HPDE6-E6E7 (cell line): ENCODE results near the gene C1QL1.

Experiments used
- DNase-seq: peaks from one replicate; pipeline ENCODE4 v3.0.0; 2011; ENCODE audit warnings: missing footprints; ENCODE audit errors: extremely low spot score

C1QL1 gene

DNA sequence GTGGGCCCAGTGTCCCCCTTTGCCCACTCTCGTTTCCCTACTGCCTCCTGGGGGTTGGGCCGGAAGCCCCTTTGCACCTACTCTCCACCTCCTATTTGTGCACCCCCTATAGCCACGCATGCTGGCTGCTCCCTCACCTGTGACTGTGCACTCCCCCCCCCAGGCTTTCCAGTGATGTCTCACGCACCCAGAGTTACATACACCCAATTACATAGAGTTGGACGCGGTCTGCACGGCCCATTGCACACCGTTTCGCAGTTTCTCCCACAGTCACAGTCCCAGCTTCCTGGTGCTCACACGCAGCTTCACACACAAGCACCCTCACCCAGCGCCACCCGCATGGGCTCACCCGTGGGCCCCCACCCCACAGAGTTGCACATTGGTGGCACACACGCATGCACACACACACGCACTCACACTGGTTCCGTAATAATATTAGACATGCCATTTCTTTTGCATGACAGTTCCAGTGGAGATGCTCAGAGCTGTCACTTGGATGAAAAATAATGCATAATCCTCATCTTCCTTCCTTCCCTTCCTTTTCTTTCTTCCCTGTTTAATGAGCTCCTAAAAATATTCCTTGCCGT is 21.5 kb upstream of the C1QL1 start:
- DNase-seq = no peak

DNA sequence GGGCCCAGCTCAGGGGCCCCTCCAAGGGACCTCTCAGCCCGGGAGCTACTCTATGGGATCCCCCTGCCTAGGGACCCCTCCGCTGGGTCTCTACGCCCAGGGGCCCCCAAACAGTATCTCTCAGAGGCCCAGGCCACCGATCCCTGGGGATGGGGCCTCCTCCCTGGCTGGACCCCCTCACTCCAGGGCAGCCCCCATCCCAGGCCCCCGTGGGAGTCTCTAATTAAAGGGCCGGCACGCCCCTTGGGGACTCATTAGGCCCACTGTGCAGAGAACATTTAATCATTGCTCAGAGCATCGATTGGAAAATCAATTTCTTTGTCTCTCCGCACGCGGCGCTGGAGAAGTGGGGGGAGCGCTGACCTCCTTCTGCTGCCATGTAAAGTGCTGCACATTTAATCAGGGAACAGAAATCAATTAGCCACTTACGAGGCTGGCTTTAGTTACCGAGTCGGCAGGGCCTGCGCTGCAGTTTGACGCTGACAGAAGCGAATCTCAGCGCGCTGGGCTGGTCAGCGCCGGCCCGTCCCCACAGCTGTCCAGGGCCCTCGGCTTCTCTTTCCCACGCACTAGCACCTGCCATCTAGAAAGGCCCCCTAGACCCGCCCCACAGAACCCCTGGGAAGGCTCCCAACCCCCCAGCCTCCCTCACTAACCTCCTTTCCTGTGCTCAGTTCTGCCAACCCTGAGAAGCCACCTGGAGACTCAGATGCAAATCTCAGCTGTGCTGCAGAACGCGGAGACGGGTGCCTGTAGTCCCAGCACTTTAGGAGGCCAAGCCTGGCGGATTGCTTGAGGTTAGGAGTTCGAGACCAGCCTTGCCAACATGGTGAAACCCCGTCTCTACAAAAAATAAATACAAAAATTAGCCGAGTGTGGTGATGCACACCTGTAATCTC is 20.2 kb upstream of the C1QL1 start:
- no peak for DNase-seq

DNA sequence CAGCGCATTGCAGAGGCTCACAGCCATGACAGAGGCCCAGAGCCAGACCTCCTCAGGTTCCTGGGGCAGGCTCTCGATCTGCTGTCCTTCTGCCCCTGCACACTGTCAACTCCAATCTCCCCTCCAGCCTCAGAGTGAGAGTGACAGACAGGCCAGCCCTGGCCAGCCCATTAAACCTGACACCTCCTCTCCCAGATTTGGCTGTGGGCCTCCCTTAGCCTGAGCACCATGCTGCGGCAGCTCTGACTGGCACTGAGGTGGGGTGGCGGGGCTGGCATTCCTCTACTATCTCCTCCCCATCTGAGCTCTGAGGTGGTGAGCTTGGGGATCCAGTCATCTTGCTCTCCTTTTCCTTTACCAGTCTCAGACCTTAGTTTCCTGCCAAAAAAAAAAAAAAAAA is 15.5 kb upstream of the C1QL1 start:
- no peak for DNase-seq

DNA sequence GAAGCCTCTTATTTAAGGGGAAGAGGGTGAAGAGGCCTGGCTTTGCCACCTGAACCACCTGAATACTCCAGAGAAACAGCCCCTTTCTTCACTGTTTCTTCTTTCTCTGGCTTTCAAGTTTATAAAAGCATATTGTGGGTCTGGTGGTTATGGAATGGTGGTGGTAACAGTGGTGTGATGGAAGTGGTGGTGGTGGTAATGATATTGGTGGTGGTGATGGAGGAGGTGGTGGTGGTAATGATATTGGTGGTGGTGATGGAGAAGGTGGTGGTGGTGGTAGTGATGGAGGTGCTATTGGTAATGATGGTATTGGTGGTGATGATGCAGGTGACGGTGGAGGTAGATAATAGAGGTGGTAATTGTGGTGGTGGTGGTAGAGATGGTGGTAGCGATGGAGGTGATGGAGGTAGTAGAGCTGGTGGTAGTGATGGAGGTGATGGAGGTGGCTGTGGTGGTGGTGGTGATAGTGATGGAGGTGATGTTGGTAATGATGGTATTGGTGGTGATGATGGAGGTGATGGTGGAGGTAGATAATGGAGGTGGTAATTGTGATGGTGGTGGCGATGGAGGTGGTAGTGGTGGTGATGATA is 14.1 kb upstream of the C1QL1 start:
- no peak for DNase-seq

DNA sequence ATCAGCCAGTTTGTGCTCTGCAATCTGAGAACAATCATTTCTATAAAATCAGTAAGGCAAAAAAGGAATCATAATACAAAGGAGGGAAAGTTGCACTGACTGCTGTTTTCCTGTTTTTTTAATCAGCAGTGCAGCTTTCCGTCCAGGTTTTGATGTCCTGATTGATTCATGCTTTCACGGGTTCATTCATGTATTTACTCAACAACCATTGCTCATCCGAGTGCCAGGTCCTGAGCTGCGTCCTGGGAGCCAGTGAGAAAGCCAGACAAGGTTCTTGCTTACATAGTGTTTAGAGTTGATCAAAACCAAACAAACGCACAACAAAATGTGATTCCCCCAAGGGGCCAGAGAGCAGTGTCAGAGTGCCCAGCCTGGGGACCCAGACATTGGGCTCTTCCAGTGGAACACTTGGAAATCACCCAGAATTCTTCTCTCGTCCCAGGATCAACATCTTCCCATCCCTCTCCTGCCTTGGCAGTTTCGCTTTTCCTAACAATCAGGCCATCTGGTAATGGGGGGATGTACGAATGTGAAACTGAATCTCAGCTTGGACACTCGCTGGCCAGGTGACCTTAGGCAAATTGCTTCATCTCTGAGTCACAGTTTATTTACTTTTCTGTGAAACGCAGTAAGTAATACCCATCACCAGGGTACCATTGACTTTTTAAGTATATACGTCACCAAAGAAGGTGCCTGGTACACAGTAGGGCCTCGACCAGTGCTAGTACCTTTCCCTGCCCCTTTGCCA is 13.3 kb upstream of the C1QL1 start:
- DNase-seq = peak; percentile 69

DNA sequence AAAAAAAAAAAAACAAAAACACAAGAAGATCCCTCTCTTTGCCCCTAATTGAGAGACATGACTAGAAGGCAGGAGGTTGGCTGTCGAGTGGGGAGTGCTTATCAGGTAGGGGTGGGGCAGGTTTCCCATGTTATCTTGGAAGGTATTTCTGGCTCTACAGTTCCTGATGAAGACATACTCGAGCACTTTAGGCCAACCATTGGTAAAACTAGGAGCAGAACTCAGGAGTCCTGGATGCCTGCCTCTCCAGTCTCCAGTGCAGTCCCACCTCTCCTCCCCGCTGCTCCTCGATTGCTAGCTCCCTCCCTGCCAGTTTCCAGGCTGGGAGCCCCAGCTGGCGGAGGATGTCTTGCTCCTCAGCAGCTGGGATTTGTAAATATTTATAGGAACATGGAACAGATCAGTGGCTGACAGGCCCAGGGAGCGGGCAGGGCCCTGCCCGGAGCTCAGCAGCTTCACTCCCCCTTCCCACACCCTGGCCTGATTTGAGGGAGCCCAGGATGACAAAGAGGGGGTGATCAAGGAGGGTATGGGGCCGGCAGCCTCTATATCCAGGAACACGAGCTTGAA is 11.4 kb upstream of the C1QL1 start:
- DNase-seq = no peak

DNA sequence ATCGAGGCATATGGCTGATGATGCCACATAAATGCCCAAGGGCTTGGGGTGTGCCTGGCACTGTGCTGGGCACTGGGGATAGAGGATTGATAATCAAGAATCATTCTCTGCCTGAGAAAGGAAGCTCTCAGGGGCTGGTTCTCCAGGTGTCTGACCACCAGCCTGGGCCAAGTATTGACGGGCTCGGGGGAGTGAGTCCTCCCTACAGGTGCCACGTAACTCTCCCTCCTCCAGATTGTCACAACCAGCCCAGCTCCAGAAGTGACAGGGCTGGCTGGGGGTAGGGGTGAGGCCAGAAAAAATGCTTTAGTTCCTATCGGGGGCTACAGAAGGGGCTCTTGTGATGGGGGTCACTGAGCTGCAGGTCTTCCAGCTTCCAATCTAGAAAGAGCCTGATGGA is 10.7 kb upstream of the C1QL1 start:
- DNase-seq = no peak

DNA sequence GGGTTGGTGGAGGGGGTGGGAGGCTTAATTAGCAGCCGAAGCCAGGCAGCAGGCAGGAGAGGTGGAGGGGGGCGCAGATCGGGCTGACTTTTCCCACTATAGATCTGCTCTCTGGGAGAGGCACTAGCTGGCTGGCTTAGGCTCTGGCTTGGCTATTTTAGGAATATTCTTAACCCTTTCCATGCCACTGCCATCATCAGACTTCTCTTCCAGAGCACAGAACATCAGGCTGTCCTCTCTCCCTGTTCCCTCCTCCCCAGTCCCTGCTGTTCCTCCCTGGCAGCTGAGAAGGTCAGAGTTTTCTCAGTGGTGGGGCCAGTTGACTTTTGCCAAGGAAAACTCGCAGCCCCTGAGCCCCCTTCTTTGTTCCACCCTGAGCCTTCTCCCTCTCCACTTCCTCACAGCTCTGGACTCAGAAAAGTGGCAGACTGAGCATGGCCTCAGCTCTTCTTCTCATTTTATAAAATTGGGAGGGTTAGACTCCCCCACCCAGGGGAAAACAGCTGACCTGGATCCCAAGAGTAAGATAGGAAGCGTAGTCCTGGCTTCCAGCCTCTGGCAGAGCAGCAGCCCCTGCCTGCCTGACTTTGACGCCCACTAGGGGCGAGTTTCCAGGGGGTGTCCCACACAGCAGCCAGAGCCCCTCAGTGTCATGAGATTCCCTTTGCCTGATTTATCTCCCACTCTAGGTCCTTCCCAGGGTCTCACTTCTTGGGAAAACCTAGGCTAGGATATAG is 9.9 kb upstream of the C1QL1 start:
- DNase-seq = no peak

DNA sequence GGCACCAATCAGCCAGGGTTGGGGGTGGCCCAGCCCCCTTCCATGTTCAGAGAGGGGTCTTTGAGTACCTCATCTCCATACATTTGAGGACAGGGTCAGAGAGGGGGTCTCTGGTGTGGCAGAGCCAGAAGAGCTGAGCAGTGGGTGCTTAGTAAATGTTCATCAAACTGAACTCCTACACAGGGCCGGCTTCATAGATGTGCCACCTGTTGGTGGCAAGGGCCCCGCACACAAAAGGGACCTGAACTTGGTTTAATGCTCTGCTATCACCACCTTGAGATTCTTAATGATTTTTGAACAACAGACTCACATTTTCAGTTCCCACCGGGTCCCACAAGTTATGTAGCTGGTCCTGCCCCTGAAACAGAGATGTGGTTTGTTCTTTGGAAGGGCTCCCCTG is 9.0 kb upstream of the C1QL1 start:
- no peak for DNase-seq

DNA sequence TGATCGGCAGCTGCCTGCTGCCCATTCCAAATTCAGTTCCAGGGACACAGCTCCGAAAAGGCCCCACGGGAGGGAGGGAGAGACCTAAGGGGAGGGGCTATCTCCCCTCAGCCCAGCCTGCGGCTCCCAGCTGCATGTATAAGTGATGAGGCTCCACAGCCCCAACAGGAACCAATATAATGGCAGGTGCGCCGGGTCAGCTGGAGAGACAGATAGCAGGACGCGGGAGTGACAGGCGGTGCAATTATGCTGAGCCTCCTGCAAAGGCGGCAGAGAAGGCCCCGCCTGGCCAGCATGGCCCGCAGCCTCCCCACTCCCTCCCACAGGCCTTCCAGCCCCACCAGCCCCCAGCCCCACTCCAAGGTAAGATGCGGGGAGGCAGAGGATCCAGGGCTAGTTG is 8.1 kb upstream of the C1QL1 start:
- no peak for DNase-seq

DNA sequence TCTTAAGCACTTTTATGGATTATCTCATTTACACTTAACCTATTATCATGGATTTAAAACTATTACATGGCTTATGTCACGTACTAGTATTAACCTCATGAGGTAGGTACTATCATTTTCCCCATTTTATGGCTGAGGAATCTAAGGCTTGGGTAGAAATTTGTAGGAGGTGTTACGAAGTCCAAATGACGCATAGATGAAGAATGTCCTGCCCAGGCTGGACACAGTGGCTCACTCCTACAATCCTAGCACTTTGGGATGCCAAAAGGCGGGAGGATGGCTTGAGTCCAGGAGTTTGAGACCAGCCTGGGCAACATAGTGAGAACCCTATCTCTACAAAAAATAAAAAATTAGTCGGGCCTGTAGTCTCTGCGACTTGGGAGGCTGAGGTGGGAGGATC is 4.8 kb upstream of the C1QL1 start:
- no peak for DNase-seq

DNA sequence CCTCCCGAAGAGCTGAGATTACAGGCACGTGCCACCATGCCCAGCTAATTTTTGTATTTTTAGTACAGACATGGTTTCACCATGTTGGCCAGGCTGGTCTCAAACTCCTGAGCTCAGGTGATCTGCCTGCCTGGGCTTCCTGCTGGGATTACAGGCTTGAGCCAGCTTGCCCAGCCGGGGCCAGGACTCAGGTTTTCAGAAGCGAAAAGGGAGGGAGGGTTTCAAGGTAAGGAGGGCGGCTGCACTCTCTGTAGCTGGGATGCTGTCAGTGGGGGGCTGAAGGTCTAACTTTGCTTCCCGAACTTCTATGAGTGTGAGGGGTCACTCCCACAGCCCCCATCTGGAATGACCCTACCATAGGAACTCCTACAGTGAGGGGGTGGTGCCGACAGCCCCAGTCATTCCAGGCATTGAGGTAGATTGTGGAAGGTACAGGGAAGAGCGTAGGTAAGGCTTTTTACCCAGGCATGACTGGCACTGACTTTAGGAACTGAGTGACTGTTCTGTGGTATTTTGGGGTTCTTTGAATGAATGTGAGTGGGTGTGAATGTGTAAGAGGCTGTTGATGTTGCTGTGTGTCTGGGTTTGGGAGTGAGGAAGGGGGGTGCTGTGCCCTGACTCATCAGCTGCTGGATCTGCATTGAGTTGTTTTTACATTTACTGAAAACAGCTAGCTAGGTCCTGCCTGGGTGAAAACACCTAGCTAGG is 3.8 kb upstream of the C1QL1 start:
- peak; percentile 74 for DNase-seq

DNA sequence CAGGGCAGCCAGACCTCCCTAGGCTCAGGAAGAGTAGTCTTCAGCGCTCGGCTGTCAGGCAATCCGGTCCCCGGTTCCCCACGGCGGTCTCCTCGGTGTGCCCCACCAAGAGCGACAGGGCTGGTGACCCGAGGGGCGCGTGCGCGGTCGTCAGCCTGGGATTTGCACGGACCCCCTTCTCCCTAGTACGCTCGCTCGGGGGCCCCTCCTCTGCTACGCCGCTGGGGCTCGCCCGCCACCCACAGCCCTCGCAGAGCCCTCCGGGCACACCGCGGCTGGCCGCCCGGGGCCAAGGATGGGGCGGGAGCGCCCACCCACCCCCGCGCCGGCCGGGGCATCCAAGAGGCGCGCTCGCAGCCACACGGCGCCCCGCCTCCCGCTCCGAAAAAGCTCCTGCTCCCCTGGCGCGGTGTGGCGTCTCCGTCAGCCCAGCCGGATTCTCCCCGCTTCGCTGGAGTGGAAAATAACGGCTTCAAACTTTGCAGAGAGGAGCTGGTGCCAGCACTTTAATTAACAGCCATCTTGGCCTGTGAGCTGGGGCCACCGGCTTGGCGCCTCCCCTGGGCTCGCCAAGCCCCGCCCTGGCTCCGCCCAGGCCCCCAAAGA is 2.1 kb upstream of the C1QL1 start:
- no peak for DNase-seq

DNA sequence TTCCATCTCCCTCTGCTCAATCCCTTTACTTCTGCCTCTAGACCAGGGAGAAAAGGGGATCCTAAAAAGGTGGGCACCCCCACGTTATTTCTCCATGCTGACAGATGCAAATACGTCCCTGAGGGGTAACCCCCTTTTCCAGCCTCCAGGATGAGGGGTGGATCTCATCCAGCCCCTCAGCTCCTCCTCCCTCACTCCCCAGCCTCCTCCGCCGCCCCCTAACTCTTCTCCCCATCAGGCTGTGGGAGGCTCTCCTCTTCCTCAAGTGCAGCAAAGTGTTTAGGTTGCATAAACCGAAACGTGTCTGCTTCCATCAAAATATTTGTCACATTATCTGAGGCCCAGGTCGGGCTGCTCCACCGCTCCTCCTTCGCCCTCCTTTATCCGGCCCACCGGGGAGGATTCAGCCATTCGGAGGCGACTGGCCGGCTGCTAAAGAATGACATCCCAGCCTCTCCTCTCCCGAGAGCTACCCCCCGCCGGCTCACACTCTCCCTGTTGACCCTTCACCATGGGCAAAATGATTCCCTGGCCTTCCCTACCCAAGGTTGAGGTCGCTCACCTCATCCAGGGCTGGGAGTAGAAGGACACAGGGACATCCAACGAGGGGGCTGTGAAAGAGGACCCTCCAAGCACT is 1.2 kb upstream of the C1QL1 start:
- no peak for DNase-seq

DNA sequence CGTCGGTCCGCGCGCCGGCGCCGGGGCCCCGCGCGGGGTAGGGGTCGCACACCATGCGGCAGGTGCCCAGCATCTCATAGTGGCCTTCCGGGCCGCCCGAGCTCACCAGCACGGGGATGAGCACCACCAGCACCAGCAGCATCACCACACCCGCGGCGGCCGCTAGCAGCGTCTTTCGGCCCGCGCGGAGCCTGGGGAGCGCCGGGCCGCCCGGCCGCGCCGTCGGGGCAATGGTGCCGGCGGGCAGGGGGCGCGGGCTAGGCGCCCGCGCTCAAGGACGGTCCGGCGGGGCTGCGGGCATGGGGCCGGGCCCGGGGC is 237 bp downstream of the C1QL1 start:
- DNase-seq = no peak

DNA sequence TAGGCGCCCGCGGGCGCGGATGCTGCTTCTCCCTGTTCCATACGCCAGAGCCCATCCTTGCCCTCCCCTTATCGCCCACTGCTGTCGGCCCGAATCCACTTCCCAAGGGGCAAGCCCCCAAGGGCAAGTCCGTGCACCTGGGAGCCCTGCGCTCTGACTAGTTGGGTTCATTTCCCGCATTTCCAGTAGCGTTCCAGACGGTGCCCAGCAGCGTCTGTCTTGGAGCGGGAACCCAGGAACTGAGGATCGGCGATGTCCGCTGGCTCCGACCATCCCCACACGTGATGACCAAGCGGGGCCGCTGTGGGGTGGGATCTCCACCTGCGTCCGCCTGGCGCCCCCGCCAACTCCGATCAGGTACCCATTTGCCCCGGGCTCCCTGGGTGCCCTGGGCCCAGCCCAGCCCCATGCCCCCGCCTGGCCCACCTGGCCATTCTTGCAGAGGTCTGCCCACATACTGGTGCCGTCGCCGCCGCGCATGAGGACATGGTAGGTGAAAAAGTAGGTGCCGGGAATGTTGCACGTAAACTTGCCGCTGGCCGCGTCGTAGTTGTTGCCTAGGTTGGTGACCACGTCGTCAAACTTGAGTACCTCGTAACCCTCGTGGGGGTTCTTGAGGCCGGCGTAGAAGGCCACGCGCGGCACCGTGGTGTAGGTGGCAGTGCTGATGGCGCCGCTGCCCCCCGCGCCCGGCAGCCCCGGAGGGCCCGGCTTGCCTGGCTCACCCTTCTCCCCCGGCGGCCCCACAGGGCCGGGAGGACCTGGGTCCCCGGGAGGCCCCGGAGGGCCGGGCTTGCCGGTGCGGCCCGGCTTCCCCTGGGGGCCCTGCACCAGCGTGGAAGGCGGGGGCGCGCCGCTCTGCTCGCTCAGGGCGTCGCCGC is 837 bp downstream of the C1QL1 start:
- DNase-seq = no peak

DNA sequence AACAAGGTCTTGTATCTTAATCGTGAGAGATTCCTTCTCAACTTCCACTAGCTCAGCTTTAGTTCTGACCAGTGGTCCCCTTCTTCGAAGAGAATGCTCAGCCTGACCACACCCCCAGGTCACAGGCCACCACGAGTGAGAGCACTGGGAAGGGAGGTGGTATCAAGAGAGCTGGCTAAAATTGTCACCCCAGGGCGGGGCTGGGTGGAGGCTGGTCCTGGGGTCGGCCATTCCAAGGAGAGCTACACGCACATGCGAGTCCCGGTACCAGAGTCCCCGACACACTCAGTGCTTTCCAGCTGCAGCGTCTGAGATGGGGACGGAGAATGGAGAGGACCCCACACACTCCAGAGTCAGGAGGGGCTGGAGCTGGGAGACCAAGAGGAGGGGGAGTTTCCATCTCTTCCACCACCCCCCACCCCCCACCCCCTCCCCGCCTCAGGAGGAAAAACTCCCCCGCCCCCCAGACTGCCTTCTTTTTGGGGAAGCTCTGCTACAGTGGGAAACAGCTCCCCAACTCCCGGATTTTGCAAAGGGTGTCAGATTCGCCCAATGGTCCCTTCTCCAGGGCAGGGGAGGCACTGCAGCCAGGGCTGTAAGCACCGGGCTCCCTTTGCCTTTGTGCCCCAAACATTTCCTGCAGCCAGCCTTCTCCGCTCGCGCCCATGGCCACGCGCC is 1.6 kb downstream of the C1QL1 start:
- no peak for DNase-seq

DNA sequence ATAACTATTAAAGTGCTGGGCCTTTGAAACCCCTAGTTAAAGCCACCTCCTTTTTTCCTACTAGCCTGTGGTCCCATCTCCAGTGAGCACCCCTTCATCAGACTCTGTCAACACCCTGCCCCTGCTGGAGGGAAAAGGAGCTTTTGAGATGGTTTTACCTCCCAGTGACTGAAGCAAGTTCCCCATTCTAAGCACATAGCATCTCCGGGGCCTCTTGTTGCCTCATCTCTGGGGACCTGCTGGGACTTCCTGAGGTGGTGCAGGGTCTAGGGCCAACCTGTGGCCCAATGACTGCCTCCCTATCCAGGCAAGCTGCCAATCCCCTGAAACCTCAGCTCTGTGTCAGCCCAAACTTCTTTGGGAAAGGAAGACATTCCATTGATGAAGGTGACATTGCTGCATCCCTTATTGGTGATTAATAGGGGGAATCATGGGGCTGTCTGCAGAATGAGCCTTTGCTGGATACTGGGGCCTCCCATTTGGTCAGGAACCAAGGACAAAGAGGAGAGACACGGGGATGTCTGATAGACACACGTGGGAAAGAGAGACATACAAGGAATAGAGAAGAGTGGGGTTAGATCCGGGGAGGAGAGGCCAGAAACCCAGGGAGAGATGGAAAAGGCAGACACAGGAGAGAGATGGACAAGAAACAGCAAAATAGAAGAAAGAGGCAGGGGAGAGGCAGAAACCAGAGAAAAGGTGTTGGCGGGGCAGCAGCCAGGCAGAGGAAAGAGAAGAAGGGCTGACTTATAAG is 2.4 kb downstream of the C1QL1 start:
- no peak for DNase-seq
